ENCODE results near the gene ZDHHC7.
"Not testable (repeated sequence)": the region's sequence is repeated elsewhere in the genome, so short reads cannot be mapped to it uniquely, and the experiment has no call there.

ZDHHC7 gene, protein sequence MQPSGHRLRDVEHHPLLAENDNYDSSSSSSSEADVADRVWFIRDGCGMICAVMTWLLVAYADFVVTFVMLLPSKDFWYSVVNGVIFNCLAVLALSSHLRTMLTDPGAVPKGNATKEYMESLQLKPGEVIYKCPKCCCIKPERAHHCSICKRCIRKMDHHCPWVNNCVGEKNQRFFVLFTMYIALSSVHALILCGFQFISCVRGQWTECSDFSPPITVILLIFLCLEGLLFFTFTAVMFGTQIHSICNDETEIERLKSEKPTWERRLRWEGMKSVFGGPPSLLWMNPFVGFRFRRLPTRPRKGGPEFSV

GRCh38 chr16:85010931-85011845, at the start of gene ZDHHC7:
ZDHHC7 (minus strand) TSS chr16:85011535; CDS start chr16:84990618, 20,917 bp downstream.
- Histone ChIP-seq H3K9me3 (ENCODE audit: control insufficient read depth in 1 of 2, low read length in 2 of 2) (no peaks in the 10 kb centered on the region), H3K9ac (ENCODE audit: low read depth in 1 of 2, low read length in 2 of 2) (peak within 1 kb of the TSS; percentile 90 to 96), H3K27ac (ENCODE audit: low read depth, low read length) (peak within 1 kb of the TSS; percentile 97), H3K27me3 (ENCODE audit: control insufficient read depth in 1 of 2, insufficient read depth in 2 of 2, low read length in 2 of 2) (no peaks in the 10 kb centered on the region), H3K4me3 (ENCODE audit: low read depth in 1 of 2, low read length in 2 of 2) (peak within 1 kb of the TSS; percentile 90 to 92), H3K4me1 (ENCODE audit: control insufficient read depth in 1 of 2, insufficient read depth in 2 of 2, low read length in 2 of 2) (peaks cover 30 to 35% of the 10 kb centered on the region in 2 donors), H3K36me3 (ENCODE audit: control insufficient read depth in 1 of 2, insufficient read depth in 2 of 2, low read length in 2 of 2) (peaks cover 0 to 3% of the 10 kb centered on the region in 2 donors)

DNA sequence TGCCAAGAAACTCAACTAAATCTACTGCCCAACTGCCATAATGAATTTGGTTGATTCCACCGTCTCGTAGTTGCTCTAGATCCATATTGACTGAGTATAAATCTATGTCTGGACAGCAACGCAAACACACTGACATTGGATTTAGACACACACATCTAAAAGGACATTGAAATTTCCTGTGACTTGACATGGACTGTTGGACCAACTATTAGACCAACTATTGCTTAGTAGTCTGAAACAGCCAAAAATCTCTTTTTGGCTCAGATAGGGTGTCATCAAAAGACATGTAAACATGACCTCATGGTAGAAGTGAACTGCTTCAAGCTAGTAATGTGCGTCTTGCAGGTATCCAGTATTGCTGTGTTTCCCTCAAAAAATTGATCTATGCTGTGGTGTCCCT, 47.6 kb upstream of the ZDHHC7 start:
- Histone ChIP-seq H3K9me3 (ENCODE audit: control insufficient read depth in 1 of 2, low read length in 2 of 2) (no peaks in the 10 kb centered on the region), H3K4me1 (ENCODE audit: control insufficient read depth in 1 of 2, insufficient read depth in 2 of 2, low read length in 2 of 2) (peaks cover 29% of the 10 kb centered on the region in 2 donors), H3K27me3 (ENCODE audit: control insufficient read depth in 1 of 2, insufficient read depth in 2 of 2, low read length in 2 of 2) (no peaks in the 10 kb centered on the region), H3K9ac (ENCODE audit: low read depth in 1 of 2, low read length in 2 of 2) (no peak overlapping the region), H3K4me3 (ENCODE audit: low read depth in 1 of 2, low read length in 2 of 2) (no peak overlapping the region), H3K27ac (ENCODE audit: low read depth, low read length) (no peak overlapping the region), H3K36me3 (ENCODE audit: control insufficient read depth in 1 of 2, insufficient read depth in 2 of 2, low read length in 2 of 2) (no peaks in the 10 kb centered on the region)

- Histone ChIP-seq H3K36me3 (ENCODE audit: control insufficient read depth in 1 of 2, insufficient read depth in 2 of 2, low read length in 2 of 2) (no peaks in the 10 kb centered on the region), H3K9me3 (ENCODE audit: control insufficient read depth in 1 of 2, low read length in 2 of 2) (no peaks in the 10 kb centered on the region), H3K4me3 (ENCODE audit: low read depth in 1 of 2, low read length in 2 of 2) (no peak overlapping the region), H3K9ac (ENCODE audit: low read depth in 1 of 2, low read length in 2 of 2) (no peak overlapping the region), H3K4me1 (ENCODE audit: control insufficient read depth in 1 of 2, insufficient read depth in 2 of 2, low read length in 2 of 2) (peaks cover 29% of the 10 kb centered on the region in 2 donors), H3K27ac (ENCODE audit: low read depth, low read length) (no peak overlapping the region), H3K27me3 (ENCODE audit: control insufficient read depth in 1 of 2, insufficient read depth in 2 of 2, low read length in 2 of 2) (no peaks in the 10 kb centered on the region)
These were observed 46.6 kb upstream of the ZDHHC7 start for GRCh38 chr16:85057948-85058347.

DNA sequence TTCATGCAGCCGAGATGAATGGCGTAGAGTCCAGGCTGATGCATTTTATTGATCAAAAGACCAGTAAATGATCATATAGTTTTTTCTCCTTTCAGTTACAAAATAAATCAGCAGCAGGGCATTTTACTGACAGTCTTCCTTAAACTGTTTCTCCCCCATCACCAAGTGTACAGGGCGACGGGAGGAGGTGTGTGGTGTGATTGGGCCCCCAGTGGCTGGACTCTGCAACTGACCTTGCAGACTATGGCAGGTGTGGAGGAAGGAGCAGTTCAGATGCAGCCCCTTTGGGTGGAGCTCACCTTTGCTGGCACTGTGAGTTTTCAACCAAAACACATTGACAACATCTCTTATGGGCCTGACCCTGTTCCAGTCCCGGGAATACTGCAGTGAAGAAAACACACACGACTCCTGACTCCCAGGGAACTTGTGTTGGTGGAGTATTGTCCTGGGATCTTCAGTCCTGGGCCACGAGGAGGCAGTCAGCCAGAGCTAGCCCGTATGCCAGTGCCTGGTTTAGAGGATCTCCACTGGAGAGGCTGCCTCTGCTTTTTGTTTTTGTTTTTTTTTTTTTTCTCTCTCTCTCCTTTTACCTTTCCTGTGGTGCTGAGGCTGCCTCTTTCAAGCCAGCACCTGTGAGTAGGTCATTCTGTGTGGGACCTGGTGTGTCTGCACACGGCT, 46.0 kb upstream of the ZDHHC7 start:
- Histone ChIP-seq H3K9me3 (ENCODE audit: control insufficient read depth in 1 of 2, low read length in 2 of 2) (no peaks in the 10 kb centered on the region), H3K4me3 (ENCODE audit: low read depth in 1 of 2, low read length in 2 of 2) (no peak overlapping the region), H3K9ac (ENCODE audit: low read depth in 1 of 2, low read length in 2 of 2) (no peak overlapping the region), H3K4me1 (ENCODE audit: control insufficient read depth in 1 of 2, insufficient read depth in 2 of 2, low read length in 2 of 2) (peaks cover 29% of the 10 kb centered on the region in 2 donors), H3K27me3 (ENCODE audit: control insufficient read depth in 1 of 2, insufficient read depth in 2 of 2, low read length in 2 of 2) (no peaks in the 10 kb centered on the region), H3K27ac (ENCODE audit: low read depth, low read length) (no peak overlapping the region), H3K36me3 (ENCODE audit: control insufficient read depth in 1 of 2, insufficient read depth in 2 of 2, low read length in 2 of 2) (no peaks in the 10 kb centered on the region)

DNA sequence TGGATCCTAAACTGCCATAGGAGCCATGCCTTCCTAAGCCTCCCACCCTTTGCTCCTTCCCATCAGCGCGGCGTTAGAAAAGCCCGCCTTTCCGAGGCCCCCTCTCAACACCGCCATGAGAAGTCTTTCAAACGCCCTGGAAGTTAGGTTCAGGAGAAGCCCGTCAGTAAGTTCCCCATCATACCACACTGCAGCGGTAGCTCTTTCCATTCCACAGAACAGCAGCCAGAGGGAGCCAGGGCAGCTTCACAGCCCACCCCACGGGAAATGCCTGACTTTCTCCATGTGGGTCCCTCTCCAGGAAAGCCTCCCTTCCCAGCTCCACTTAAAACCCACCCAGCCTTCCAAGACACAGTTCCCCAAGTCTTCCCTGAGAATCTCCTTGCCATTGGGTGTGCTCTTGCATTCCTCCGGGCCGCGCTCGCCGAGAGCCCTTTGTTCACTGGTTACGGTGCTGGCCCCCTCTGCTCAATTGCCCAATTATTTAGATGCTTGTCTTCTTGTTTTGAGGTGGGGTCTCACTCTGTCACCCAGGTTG, 44.9 kb upstream of the ZDHHC7 start:
- H3K4me3 ChIP-seq (ENCODE audit: low read depth in 1 of 2, low read length in 2 of 2), result peak overlapping the region; percentile 37 to 54
- peaks cover 30 to 32% of the 10 kb centered on the region in 2 donors for H3K4me1 ChIP-seq (ENCODE audit: control insufficient read depth in 1 of 2, insufficient read depth in 2 of 2, low read length in 2 of 2)
- no peaks in the 10 kb centered on the region for H3K9me3 ChIP-seq (ENCODE audit: control insufficient read depth in 1 of 2, low read length in 2 of 2)
- H3K27me3 ChIP-seq (ENCODE audit: control insufficient read depth in 1 of 2, insufficient read depth in 2 of 2, low read length in 2 of 2), result no peaks in the 10 kb centered on the region
- H3K36me3 ChIP-seq (ENCODE audit: control insufficient read depth in 1 of 2, insufficient read depth in 2 of 2, low read length in 2 of 2), result no peaks in the 10 kb centered on the region
- H3K27ac ChIP-seq (ENCODE audit: low read depth, low read length), result peak overlapping the region; percentile 34
- H3K9ac ChIP-seq (ENCODE audit: low read depth in 1 of 2, low read length in 2 of 2), result peak overlapping the region; percentile 14 to 43

DNA sequence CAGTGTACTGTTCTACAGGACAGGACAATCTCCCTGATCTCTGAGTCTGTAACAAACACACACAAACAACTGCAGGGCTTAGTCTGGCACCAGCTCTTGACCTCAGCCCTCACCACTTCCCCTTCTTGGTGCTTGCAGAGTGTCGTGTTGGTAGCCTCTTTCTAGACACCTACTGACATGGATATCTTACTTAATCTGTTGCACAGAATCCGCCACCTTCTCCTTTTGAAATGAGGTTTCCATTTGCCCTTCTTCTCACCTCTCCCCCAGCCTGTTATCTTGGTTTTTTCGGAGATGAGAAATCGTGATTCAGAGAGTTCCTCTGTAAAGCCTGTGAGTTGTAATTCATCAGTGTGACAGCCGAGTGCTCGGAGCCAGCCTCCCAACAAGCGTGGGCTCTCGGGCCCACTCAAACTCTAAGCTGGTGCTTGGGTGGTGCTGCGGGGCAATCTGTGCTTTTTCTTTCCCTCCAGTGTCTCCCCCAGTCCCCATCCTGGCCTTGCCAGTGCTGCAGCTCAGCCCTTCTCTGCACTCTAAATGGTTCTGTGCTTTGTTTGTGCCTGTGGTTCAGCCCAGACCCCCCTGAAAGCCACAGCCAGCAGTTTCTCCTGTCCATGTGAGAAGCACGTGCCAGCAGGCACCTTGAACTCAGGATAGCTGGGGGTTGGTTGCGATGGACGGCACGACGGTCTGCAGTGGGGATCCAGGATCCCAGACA, 44.3 kb upstream of the ZDHHC7 start:
- Histone ChIP-seq H3K4me1 (ENCODE audit: control insufficient read depth in 1 of 2, insufficient read depth in 2 of 2, low read length in 2 of 2) (peaks cover 36 to 38% of the 10 kb centered on the region in 2 donors), H3K27ac (ENCODE audit: low read depth, low read length) (peak overlapping the region; percentile 34), H3K9ac (ENCODE audit: low read depth in 1 of 2, low read length in 2 of 2) (peak overlapping the region; percentile 14 to 43), H3K27me3 (ENCODE audit: control insufficient read depth in 1 of 2, insufficient read depth in 2 of 2, low read length in 2 of 2) (no peaks in the 10 kb centered on the region), H3K4me3 (ENCODE audit: low read depth in 1 of 2, low read length in 2 of 2) (peak overlapping the region; percentile 37 to 54), H3K9me3 (ENCODE audit: control insufficient read depth in 1 of 2, low read length in 2 of 2) (no peaks in the 10 kb centered on the region), H3K36me3 (ENCODE audit: control insufficient read depth in 1 of 2, insufficient read depth in 2 of 2, low read length in 2 of 2) (no peaks in the 10 kb centered on the region)

- H3K9ac ChIP-seq (ENCODE audit: low read depth in 1 of 2, low read length in 2 of 2), result peak overlapping the region; percentile 14 to 43
- H3K4me1 ChIP-seq (ENCODE audit: control insufficient read depth in 1 of 2, insufficient read depth in 2 of 2, low read length in 2 of 2), result peaks cover 39 to 40% of the 10 kb centered on the region in 2 donors
These were observed 43.7 kb upstream of the ZDHHC7 start for GRCh38 chr16:85054948-85055492.

DNA sequence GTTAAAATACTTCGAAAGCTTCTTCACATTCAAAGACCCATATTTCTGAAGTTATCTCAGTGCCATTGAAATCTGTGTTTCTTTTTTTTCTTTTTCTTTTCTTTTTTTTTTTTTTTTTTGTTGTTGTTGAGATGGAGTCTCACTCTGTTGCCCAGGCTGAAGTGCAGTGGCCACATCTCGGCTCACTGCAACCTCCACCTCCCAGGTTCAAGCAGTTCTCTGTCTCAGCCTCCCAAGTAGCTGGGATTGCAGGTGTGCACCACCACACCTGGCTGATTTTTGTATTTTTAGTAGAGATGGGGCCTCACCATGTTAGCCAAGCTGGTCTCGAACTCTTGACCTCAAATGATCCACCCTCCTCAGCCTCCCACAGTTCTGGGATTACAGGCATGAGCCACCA, 43.0 kb upstream of the ZDHHC7 start:
- H3K36me3 ChIP-seq (ENCODE audit: control insufficient read depth in 1 of 2, insufficient read depth in 2 of 2, low read length in 2 of 2); H3K27me3 ChIP-seq (ENCODE audit: control insufficient read depth in 1 of 2, insufficient read depth in 2 of 2, low read length in 2 of 2); H3K9ac ChIP-seq (ENCODE audit: low read depth in 1 of 2, low read length in 2 of 2); H3K27ac ChIP-seq (ENCODE audit: low read depth, low read length); H3K4me3 ChIP-seq (ENCODE audit: low read depth in 1 of 2, low read length in 2 of 2); H3K9me3 ChIP-seq (ENCODE audit: control insufficient read depth in 1 of 2, low read length in 2 of 2): not testable (repeated sequence)
- H3K4me1 ChIP-seq (ENCODE audit: control insufficient read depth in 1 of 2, insufficient read depth in 2 of 2, low read length in 2 of 2), result peaks cover 44% of the 10 kb centered on the region in 2 donors

More at GRCh38 chr16:85054948-85055492, 43.7 kb upstream of the ZDHHC7 start:
- Histone ChIP-seq H3K36me3 (ENCODE audit: control insufficient read depth in 1 of 2, insufficient read depth in 2 of 2, low read length in 2 of 2) (no peaks in the 10 kb centered on the region), H3K27ac (ENCODE audit: low read depth, low read length) (no peak overlapping the region), H3K9me3 (ENCODE audit: control insufficient read depth in 1 of 2, low read length in 2 of 2) (no peaks in the 10 kb centered on the region), H3K4me3 (ENCODE audit: low read depth in 1 of 2, low read length in 2 of 2) (peak overlapping the region; percentile 37 to 54), H3K27me3 (ENCODE audit: control insufficient read depth in 1 of 2, insufficient read depth in 2 of 2, low read length in 2 of 2) (no peaks in the 10 kb centered on the region)

- no peak overlapping the region for H3K4me3 ChIP-seq (ENCODE audit: low read depth in 1 of 2, low read length in 2 of 2)
- no peaks in the 10 kb centered on the region for H3K36me3 ChIP-seq (ENCODE audit: control insufficient read depth in 1 of 2, insufficient read depth in 2 of 2, low read length in 2 of 2)
- H3K4me1 ChIP-seq (ENCODE audit: control insufficient read depth in 1 of 2, insufficient read depth in 2 of 2, low read length in 2 of 2), result peaks cover 48 to 59% of the 10 kb centered on the region in 2 donors
- no peaks in the 10 kb centered on the region for H3K9me3 ChIP-seq (ENCODE audit: control insufficient read depth in 1 of 2, low read length in 2 of 2)
- no peak overlapping the region for H3K27ac ChIP-seq (ENCODE audit: low read depth, low read length)
- H3K27me3 ChIP-seq (ENCODE audit: control insufficient read depth in 1 of 2, insufficient read depth in 2 of 2, low read length in 2 of 2), result no peaks in the 10 kb centered on the region
- no peak overlapping the region for H3K9ac ChIP-seq (ENCODE audit: low read depth in 1 of 2, low read length in 2 of 2)
These were observed 41.2 kb upstream of the ZDHHC7 start for GRCh38 chr16:85052536-85052935.
